Esophagus muscularis mucosa (tissue), 3 donors: ENCODE data around the gene PCDH9.

ENCODE experiments used
- POLR2A ChIP-seq: fragments of 450-650 bp; IDR thresholded peaks from one replicate; pipeline ENCODE4 v1.6.1; 2017; ENCODE audit warnings: antibody characterized with exemption, moderate library complexity, mild to moderate bottlenecking, low read depth
- TF ChIP-seq, protein P1 (sequence below), 3 experiments: fragments of 200-600 bp in 2 of 3; fragments of 450-650 bp in 1 of 3; sonication (generic) in 2 of 3; IDR thresholded peaks; one replicate each; pipeline ENCODE4 v1.5.1; 2017 to 2019; ENCODE audit warnings: antibody characterized with exemption in 3 of 3, mild to moderate bottlenecking in 2 of 3, moderate library complexity in 1 of 3

DNA sequence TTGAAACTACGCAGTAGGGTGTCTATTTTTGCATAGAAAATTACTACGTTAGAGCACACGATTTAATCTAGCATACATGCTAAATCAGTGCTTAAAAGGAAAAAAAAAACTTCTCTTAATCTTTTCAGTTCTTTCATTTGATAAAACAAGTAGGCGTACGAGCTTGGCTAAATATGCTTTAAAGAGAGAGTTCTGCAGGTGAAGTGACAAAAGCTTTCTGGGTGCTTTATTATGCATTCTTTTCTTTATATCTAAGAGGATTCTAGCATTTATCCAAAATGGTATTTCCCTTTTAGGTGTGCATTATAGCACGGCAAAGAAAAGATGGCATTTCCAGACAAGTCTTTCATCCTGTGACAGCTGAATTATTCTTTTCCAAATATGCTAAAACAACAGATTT is 281.2 kb downstream of the PCDH9 start:
- TF ChIP-seq, protein P1, sequence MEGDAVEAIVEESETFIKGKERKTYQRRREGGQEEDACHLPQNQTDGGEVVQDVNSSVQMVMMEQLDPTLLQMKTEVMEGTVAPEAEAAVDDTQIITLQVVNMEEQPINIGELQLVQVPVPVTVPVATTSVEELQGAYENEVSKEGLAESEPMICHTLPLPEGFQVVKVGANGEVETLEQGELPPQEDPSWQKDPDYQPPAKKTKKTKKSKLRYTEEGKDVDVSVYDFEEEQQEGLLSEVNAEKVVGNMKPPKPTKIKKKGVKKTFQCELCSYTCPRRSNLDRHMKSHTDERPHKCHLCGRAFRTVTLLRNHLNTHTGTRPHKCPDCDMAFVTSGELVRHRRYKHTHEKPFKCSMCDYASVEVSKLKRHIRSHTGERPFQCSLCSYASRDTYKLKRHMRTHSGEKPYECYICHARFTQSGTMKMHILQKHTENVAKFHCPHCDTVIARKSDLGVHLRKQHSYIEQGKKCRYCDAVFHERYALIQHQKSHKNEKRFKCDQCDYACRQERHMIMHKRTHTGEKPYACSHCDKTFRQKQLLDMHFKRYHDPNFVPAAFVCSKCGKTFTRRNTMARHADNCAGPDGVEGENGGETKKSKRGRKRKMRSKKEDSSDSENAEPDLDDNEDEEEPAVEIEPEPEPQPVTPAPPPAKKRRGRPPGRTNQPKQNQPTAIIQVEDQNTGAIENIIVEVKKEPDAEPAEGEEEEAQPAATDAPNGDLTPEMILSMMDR (IDR thresholded peaks at IDR 0.05) = no peak
- TF ChIP-seq POLR2A = no peak
